Fibroblast of pulmonary artery (primary cell): ENCODE data around the gene FCER2.

Experiments
- DNase-seq: peaks from one replicate; pipeline ENCODE4 v3.0.0-alpha.2; 2010; ENCODE audit warnings: low read depth
- H3K4me3 ChIP-seq: replicated peaks from 2 replicates; pipeline ENCODE4 v1.5.1; 2011; ENCODE audit warnings: low read depth, mild to moderate bottlenecking, control low read depth, low read length, moderate library complexity
- TF ChIP-seq, protein P1 (sequence below): IDR thresholded peaks from 2 replicates; pipeline ENCODE4 v1.5.1; 2011; ENCODE audit warnings: mild to moderate bottlenecking, control low read depth, low read length, inconsistent platforms; ENCODE audit errors: missing control alignments

The FCER2 gene

DNA sequence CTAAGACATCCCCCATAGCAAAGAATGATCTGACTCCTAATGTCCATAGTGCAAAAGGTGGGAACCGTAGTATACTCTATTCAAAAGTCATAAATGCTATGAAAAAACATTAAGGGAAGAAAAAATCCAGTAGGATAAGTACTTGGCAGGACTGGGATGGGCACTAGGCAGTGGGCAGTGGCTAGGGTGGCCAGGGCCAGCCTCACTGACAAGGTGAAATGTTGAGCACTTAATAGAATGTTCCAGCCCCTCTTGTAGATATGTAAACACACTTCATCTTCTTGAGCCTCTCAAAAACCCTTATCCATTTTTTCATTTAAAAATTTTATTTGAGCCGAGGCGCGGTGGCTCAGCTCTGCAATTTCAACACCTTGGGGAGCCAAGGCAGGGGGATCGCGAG, 31.4 kb upstream of the FCER2 start:
- TF ChIP-seq, protein P1, sequence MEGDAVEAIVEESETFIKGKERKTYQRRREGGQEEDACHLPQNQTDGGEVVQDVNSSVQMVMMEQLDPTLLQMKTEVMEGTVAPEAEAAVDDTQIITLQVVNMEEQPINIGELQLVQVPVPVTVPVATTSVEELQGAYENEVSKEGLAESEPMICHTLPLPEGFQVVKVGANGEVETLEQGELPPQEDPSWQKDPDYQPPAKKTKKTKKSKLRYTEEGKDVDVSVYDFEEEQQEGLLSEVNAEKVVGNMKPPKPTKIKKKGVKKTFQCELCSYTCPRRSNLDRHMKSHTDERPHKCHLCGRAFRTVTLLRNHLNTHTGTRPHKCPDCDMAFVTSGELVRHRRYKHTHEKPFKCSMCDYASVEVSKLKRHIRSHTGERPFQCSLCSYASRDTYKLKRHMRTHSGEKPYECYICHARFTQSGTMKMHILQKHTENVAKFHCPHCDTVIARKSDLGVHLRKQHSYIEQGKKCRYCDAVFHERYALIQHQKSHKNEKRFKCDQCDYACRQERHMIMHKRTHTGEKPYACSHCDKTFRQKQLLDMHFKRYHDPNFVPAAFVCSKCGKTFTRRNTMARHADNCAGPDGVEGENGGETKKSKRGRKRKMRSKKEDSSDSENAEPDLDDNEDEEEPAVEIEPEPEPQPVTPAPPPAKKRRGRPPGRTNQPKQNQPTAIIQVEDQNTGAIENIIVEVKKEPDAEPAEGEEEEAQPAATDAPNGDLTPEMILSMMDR = no peak
- H3K4me3 ChIP-seq = no peak overlapping the region
- no peak for DNase-seq

DNA sequence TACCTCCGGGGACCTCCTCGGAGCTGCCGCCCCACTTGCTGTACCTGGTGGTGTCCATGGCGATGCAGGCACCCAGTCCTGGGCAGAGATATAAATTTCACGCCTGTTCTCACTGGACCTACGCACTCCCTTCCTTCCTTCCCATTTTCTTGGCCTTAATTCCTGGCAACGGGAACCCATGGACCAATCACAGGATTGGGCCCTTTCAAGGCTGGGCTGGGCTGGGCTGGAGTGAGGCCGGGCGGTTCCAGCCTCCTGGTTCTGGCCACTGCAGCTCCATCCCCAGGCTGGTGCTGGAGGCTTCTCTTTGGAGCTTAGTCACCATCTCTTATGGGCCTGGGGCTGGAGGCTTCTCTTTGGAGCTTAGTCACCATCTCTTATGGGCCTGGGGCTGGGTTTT, 30.1 kb upstream of the FCER2 start, which contains the start of gene CLEC4G:
CLEC4G (minus strand) TSS at position 66 of the 400 bp plus-strand sequence; CDS start at position 58, 8 bp downstream.
- TF ChIP-seq, protein P1 = no peak
- no peak for DNase-seq
- no peak within 1 kb of the TSS for H3K4me3 ChIP-seq

DNA sequence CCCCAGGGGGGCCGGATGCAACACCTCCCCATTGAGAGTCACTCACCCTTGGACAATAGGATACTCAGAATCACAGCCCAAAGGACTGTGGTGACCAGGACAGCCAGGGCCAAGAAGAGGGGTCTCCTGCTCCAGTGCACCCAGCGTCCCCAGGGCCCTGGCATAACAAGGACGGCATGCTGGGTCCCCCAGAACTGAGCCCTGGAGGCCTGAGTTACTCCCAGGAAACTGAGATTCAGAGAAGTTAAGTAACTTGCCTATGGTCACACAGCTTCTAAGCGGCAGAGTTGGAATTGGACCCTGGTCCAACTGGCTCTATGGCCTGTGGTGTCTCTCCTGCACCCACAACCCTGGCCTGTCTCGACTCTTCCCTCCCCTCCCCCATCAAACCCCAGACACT, 29.7 kb upstream of the FCER2 start:
- no peak overlapping the region for H3K4me3 ChIP-seq
- TF ChIP-seq, protein P1 = no peak
- DNase-seq = no peak

DNA sequence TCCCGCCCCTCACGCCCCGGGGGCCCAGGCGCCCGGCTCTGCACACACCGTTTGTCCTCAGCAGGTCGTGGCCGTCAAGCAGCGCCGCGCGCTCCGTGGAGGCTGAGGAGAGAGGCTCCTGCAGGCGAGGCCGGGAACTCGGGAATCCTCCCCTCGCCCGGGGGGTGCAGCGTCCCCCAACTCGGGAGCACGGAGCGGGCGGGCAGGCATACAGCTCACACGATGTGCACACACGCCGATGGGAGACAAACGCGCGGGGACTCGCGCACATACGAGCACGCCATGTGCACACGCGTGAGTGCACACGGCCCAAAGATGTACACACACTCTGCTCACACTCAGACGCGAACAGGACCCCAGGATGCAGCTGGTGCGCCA, 29.3 kb upstream of the FCER2 start:
- no peak overlapping the region for H3K4me3 ChIP-seq
- TF ChIP-seq, protein P1 = no peak
- no peak for DNase-seq

DNA sequence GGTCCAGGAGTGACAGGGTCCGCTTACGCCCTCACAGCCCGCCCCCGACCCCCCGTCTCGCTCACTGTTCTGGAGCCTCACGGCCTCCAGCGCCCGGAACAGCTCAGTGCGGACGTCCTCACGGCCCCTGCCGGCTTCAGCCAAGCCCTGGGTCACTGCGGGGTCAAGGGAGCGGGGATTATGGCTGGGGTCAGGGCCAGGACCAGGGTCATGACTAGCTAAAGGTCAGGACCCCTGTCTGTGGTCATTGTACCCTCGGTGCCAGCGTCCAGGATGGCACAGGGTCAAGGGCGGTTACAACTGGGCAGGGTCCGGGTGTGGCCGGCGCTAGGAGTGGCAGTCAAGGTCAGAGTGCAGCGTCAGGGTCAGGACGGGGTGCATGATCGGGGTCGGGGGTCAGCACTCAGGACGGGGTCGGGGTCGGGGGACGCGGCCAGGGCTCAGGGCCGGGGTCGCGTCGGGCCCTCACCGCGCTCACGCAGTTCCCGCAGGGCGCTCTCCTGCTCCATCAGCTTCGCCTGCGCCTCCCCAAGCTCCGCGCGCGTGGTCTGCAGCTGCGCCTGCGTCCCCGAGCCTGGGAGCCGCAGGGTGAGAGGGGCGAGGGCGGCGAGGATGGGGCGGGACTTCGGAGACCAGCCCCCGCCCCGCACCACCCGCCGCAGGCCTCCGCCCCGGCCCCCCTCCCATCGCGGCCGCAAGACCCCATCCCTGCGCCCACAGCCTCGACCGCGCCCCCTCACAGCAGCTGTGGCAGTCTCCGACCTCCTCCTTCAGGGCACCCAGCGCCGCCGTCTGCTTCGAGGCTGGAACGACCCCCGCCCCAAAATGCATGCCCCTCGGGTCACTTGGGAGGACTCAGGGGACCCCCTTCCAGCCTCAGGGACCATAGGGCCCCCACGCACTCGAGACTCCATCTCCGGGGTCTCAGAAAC, 28.6 kb upstream of the FCER2 start:
- no peak for DNase-seq
- H3K4me3 ChIP-seq = no peak overlapping the region
- TF ChIP-seq, protein P1 = no peak

DNA sequence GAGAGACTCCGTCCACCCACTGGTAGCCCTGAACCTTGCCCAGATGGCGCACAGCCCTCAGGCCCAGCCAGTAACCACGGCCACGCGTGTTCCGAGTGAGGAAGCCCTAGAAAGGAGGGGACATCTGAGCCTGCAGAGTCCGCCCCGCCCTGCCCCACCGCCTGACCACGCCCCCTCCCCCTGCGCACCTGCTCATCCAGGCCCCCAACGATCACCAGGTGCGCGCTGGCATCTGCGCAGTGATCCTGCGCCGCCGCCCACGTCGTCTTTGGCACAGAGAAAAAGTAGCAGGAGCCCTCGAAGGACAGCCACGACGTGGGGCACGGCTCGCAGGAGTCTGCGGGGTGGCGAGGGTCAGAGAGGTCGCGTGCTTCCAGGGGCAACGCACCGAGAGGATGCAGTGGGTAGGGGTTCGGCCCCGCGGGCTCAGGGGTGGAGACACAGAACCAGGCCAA, 27.9 kb upstream of the FCER2 start:
- TF ChIP-seq, protein P1 = no peak
- no peak overlapping the region for H3K4me3 ChIP-seq
- no peak for DNase-seq
